IPS-NIHi7 (cell line): ENCODE data around the gene GRPEL2.
"Not testable (repeated sequence)": the region's sequence is repeated elsewhere in the genome, so short reads cannot be mapped to it uniquely, and the experiment has no call there.

Experiments
- DNase-seq: peaks from one replicate; pipeline ENCODE4 v3.0.0; 2012; ENCODE audit warnings: mixed read lengths; ENCODE audit errors: extremely low spot score

The GRPEL2 gene

DNA sequence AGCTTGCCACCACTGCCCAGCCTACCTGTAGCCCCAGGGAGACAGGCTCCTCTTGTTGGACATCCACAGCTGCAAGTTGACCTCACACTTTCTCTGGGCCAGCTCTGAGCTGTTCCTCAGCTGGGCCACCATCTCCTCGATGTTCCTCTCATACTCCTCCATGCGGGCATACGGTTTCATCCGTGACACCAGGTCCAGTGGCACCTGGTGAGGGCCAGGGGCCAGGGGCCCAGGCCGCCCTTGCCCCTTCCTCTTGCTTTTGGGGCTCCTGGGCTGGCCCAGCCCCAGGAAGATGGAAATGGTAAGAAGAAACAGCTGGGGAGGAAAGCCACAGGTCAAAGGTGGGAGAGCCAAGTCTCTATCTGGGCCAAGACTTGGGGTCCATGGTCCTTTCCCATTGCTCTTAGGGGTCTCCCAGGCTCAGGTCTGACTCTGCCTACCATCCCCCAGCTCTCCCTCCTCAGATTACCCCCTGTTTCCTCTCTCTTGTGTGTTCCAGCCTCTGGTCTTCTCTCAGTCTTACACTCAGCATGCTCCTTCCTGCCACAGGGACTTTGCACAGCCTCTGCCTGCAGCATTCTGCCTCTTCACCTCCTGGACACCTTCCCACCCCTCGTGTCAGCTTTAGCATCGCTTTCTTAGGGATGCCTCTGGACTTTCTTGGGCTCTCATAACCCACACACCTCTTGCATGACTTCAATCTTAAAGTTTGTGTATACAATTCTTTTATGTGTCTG is 31.6 kb downstream of the GRPEL2 start:
- no peak for DNase-seq

GRCh38 chr5:149378241-149378820 is 33.0 kb downstream of the GRPEL2 start:
- DNase-seq, result no peak

DNA sequence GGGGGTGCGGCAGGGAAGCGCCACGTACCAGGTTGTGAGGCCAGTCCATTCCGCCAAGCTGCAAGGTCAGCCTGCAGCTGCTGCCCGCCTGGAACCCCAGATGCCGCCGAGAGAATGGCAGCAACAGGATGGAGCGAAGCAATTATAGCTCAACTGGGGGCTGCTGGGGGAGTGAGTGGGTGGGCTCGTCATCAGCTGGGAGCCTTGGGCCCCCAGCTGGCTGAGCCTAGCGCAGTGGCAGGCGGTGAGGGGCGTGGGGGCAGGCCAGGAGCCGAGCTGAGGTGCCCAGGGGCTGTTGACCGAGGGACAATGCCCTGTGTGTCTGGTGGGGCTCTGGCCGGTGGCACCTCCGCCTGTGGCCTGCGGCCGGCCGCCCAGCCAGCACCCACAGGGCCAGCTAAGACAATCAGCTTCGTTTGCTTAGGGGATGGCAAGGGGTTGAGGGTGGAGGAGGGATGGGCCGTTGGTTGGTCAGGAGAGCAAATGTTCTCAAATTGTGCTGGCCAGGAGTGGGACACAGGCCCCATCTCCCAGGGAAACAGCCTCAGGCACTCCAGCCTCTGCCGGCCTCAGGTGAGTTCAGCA is 34.0 kb downstream of the GRPEL2 start, which contains the start of gene IL17B:
Gene IL17B, minus strand, starts transcription at position 116 of the 585 bp plus-strand sequence. Its CDS starts 67 bp downstream, at position 49.
- DNase-seq, result no peak

DNA sequence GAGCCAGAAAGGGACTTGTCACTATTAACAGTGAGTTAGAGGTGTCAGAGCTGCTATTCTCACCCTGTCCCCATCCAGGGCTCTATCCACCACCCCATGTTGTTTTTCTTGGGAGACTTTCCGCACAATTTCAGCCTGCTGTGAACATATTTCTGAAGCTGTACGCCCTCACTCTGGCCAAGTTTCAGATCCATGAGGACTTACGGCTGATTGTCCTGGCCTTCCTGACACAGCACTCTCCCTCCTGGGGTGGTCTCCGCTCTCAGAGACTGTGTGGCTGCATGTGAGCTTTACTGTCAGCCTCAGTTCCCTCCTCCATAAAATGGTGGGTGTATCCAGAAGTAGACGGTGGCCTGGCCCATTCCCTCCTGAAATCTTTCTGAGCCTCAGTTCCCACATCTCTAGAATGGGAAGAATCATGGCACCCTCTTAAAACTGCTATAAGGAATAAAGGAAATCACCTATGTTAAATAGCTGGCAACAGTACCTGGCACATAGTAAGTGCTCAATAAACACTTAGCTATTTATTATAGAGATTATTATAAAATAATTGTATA is 34.6 kb downstream of the GRPEL2 start:
- no peak for DNase-seq

DNA sequence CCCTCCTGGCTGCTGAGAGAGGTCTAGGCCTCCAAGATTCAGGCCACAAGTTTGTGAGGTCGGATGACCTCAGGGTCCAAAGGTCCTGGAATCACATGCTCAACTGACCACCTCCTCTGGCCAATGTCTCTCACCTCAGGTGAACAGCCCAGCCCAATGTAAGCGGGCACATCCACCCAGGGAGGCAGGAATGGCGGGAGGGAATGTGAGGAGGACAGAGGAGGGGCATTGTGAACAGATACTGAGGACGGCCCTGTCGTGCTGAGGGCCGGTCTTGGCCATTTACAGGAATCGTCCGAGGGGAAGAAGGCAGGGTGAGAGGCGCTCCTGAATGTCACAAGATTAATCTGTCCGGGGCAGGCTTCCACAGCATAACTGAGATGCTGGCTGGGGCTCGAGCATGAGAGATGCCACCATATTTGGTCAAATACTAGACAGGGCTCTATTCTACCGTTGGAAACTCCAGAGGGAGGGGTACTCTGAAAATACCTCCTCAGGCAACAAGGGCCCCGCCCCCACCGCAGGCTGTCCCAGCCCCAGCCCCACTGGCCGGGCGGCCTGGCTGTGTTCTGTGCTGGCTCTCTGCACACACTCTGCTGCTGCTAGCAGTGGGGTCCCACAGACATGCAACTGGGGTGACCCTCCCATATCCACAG is 35.3 kb downstream of the GRPEL2 start:
- no peak for DNase-seq

- no peak for DNase-seq
Observed at GRCh38 chr5:149381261-149381985, 36.1 kb downstream of the GRPEL2 start.

DNA sequence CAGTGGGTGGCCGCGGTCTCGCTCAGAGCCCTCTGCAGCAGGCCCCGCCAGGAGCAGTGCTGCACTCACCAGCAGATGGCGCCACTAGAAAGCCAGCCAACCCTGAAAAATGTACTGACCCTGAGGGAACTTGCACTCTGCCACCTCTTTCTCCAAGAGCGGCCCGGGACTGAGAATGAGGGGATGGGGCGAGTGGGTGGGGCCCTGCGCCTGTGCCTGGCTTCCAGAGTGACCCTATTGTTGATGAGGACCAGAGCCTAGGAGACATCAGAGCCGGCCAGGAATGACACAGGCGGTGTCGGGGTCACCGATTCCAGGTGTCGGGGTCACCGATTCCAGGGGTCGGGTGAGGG is 36.7 kb downstream of the GRPEL2 start:
- DNase-seq, result peak; percentile 90

- DNase-seq, result no peak
Observed at GRCh38 chr5:149382517-149383220, 37.4 kb downstream of the GRPEL2 start.

DNA sequence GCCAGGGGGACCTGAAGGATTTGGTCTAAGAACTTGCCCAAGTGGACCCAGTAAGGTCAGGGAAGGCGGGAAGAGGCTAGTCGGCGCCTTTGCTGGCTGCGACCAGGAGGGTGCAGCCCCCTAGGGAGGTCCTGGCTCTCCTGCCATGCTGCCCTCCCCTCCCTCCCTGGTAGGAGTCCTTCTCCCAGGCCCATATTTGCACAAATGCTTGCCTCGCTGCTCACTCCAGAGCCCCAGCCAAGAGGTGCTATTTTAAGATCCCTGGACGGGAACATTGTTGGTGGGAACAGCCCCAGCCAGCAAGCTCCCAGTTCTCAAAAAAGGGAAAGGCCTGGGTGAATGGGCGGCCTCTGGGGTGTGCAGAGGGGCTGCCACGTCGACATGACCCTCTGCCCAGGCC is 38.1 kb downstream of the GRPEL2 start:
- no peak for DNase-seq

DNA sequence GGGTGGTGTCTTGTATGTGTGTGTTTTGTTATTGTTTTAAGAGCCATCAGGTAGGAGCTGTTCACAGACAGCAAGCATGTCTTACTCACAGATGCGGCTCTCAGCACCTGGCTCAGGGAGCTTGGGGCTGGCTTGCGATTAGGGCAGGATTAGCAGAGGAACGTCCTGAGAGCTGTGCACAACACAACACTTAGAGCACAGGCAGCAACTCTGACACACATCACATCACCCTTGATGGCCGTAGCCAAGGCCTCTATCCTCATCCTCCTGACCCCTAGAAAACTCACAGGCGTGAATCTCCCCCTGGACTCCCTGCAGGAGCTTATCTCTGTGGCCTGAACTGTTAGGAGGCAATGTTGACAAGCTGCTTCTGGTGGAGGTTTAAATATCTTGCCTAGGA is 40.9 kb downstream of the GRPEL2 start:
- no peak for DNase-seq

GRCh38 chr5:149387081-149387631 is 41.9 kb downstream of the GRPEL2 start:
- DNase-seq, result no peak

GRCh38 chr5:149387982-149388381 is 42.7 kb downstream of the GRPEL2 start:
- DNase-seq, result no peak

- no peak for DNase-seq
Observed at GRCh38 chr5:149388498-149389190, 43.3 kb downstream of the GRPEL2 start.

GRCh38 chr5:149389552-149390495 is 44.5 kb downstream of the GRPEL2 start:
- no peak for DNase-seq

GRCh38 chr5:149391076-149391475 is 45.8 kb downstream of the GRPEL2 start:
- DNase-seq, result not testable (repeated sequence)

GRCh38 chr5:149391524-149391923 is 46.2 kb downstream of the GRPEL2 start:
- DNase-seq, result no peak

DNA sequence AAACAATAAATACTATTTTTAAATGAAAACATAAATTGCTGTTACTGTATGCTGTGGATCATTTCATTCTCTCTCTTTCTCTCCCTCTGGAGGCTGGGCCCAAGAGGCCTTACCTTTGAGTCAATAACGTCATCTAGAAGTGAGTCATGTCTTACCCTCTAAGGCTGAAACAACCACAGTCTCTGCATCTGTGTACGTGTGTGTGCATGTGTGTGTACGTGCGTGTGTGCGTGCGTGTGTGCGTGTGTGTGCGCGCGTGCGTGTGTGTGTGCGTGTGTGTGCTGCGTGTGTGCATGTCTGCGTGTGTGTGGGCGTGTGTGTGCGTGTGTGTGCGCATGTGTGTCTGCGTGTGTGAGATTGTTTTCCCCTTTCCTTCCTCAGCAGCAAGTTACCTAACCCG is 47.4 kb downstream of the GRPEL2 start:
- DNase-seq, result no peak

DNA sequence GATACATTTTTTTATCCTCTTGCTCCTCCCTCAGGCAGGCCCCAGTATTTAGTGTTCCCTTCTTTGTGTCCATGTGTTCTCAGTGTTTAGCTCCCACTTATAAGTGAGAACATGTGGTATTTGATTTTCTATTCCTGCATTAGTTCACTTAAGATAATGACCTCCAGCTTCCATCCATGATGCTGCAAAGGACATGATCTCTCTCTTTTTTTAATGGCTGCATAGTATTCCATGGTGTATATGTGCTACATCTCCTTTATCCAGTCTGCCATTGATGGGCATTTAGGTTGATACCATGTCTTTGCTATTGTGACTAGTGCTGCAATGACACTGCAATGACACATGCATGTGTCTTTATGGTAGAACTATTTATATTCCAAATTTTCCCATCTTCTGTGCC is 49.7 kb downstream of the GRPEL2 start:
- not testable (repeated sequence) for DNase-seq

- DNase-seq, result no peak
Observed at GRCh38 chr5:149397530-149397929, 52.2 kb downstream of the GRPEL2 start.
